ENCODE results near the gene BPNT1.

DNA sequence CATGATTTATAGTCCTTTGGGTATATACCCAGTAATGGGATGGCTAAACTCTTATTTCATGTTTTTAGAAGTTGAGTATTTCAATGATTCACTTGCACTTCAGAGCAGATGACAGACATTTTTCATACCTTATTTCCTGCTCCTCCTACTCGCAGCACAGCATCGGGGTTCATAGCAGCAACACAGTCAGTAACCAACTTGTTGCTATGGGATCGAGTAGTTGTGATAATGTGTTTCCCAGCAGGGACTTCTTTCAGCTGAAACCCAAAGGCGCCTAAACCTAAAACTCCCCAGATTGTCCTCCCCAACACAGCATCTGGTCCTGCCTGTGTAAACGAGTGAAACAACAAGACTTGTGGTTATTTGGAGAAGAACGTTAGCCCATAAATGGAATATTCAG, 27.0 kb downstream of the BPNT1 start:
- no peak for TF ChIP-seq POLR2A (IDR thresholded peaks at IDR 0.05; ENCODE audit: borderline replicate concordance, extremely low read depth, insufficient read depth, insufficient read length)
- TF ChIP-seq, protein P1, sequence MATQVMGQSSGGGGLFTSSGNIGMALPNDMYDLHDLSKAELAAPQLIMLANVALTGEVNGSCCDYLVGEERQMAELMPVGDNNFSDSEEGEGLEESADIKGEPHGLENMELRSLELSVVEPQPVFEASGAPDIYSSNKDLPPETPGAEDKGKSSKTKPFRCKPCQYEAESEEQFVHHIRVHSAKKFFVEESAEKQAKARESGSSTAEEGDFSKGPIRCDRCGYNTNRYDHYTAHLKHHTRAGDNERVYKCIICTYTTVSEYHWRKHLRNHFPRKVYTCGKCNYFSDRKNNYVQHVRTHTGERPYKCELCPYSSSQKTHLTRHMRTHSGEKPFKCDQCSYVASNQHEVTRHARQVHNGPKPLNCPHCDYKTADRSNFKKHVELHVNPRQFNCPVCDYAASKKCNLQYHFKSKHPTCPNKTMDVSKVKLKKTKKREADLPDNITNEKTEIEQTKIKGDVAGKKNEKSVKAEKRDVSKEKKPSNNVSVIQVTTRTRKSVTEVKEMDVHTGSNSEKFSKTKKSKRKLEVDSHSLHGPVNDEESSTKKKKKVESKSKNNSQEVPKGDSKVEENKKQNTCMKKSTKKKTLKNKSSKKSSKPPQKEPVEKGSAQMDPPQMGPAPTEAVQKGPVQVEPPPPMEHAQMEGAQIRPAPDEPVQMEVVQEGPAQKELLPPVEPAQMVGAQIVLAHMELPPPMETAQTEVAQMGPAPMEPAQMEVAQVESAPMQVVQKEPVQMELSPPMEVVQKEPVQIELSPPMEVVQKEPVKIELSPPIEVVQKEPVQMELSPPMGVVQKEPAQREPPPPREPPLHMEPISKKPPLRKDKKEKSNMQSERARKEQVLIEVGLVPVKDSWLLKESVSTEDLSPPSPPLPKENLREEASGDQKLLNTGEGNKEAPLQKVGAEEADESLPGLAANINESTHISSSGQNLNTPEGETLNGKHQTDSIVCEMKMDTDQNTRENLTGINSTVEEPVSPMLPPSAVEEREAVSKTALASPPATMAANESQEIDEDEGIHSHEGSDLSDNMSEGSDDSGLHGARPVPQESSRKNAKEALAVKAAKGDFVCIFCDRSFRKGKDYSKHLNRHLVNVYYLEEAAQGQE (IDR thresholded peaks at IDR 0.05; ENCODE audit: low read depth), result no peak
- TF ChIP-seq, protein P2, sequence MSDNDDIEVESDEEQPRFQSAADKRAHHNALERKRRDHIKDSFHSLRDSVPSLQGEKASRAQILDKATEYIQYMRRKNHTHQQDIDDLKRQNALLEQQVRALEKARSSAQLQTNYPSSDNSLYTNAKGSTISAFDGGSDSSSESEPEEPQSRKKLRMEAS (IDR thresholded peaks at IDR 0.05), result no peak
- TF ChIP-seq, protein P3, sequence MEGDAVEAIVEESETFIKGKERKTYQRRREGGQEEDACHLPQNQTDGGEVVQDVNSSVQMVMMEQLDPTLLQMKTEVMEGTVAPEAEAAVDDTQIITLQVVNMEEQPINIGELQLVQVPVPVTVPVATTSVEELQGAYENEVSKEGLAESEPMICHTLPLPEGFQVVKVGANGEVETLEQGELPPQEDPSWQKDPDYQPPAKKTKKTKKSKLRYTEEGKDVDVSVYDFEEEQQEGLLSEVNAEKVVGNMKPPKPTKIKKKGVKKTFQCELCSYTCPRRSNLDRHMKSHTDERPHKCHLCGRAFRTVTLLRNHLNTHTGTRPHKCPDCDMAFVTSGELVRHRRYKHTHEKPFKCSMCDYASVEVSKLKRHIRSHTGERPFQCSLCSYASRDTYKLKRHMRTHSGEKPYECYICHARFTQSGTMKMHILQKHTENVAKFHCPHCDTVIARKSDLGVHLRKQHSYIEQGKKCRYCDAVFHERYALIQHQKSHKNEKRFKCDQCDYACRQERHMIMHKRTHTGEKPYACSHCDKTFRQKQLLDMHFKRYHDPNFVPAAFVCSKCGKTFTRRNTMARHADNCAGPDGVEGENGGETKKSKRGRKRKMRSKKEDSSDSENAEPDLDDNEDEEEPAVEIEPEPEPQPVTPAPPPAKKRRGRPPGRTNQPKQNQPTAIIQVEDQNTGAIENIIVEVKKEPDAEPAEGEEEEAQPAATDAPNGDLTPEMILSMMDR (IDR thresholded peaks at IDR 0.05 in 2 of 3, conservative IDR thresholded peaks at IDR 0.05 in 1 of 3; ENCODE audit: borderline replicate concordance in 1 of 3, insufficient read depth in 1 of 3, low read depth in 2 of 3, low read length in 2 of 3), result no peak
- TF ChIP-seq EZH2phosphoT487 (IDR thresholded peaks at IDR 0.05; ENCODE audit: borderline replicate concordance), result no peak
- no peak for TF ChIP-seq RAD21 (IDR thresholded peaks at IDR 0.05; ENCODE audit: low read depth)
- TF ChIP-seq POLR2AphosphoS5 (IDR thresholded peaks at IDR 0.05; ENCODE audit: low read depth, low read length), result no peak
- TF ChIP-seq SIN3A (IDR thresholded peaks at IDR 0.05; ENCODE audit: low read depth), result no peak
- TF ChIP-seq, protein P4, sequence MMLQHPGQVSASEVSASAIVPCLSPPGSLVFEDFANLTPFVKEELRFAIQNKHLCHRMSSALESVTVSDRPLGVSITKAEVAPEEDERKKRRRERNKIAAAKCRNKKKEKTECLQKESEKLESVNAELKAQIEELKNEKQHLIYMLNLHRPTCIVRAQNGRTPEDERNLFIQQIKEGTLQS (IDR thresholded peaks at IDR 0.05), result no peak
- no peak for TF ChIP-seq ELF1 (IDR thresholded peaks at IDR 0.05; ENCODE audit: borderline replicate concordance, low read depth)
- no peak for TF ChIP-seq EZH2 (IDR thresholded peaks at IDR 0.05)
- TF ChIP-seq CEBPB (IDR thresholded peaks at IDR 0.05; ENCODE audit: low read depth), result no peak
